ENCODE measurements around the gene RANBP9.

RANBP9 gene

GRCh38 chr6:13635948-13636658 lies 75.5 kb downstream of the RANBP9 start:
- no peak for DNase-seq (ENCODE audit: extremely low read depth, insufficient read length)
- no peaks in the 10 kb centered on the region for H3K27me3 ChIP-seq (replicated peaks; ENCODE audit: control insufficient read depth, insufficient read depth, low read length)
- no peaks in the 10 kb centered on the region; the same call in none of the 2 replicates for H3K36me3 ChIP-seq (ENCODE audit: control insufficient read depth, insufficient read depth, low read length)
- H3K4me3 ChIP-seq (replicated peaks; ENCODE audit: low read depth, low read length) = no peak overlapping the region
- no peak for TF ChIP-seq CTCF (IDR thresholded peaks at IDR 0.05; ENCODE audit: insufficient read depth, low read length, poor library complexity, severe bottlenecking)

GRCh38 chr6:13633343-13633742 lies 78.3 kb downstream of the RANBP9 start:
- H3K36me3 ChIP-seq (ENCODE audit: control insufficient read depth, insufficient read depth, low read length) = no peaks in the 10 kb centered on the region; the same call in none of the 2 replicates
- H3K27me3 ChIP-seq (replicated peaks; ENCODE audit: control insufficient read depth, insufficient read depth, low read length) = no peaks in the 10 kb centered on the region
- no peak for TF ChIP-seq CTCF (IDR thresholded peaks at IDR 0.05; ENCODE audit: insufficient read depth, low read length, poor library complexity, severe bottlenecking)
- H3K4me3 ChIP-seq (replicated peaks; ENCODE audit: low read depth, low read length) = no peak overlapping the region
- DNase-seq (ENCODE audit: extremely low read depth, insufficient read length) = no peak

- TF ChIP-seq CTCF (IDR thresholded peaks at IDR 0.05; ENCODE audit: insufficient read depth, low read length, poor library complexity, severe bottlenecking) = no peak
- H3K27me3 ChIP-seq (replicated peaks; ENCODE audit: control insufficient read depth, insufficient read depth, low read length) = no peaks in the 10 kb centered on the region
- no peak overlapping the region for H3K4me3 ChIP-seq (replicated peaks; ENCODE audit: low read depth, low read length)
- H3K36me3 ChIP-seq (ENCODE audit: control insufficient read depth, insufficient read depth, low read length) = peaks cover under 1% of the 10 kb centered on the region
- DNase-seq (ENCODE audit: extremely low read depth, insufficient read length) = no peak
These were observed 81.1 kb downstream of the RANBP9 start for GRCh38 chr6:13630499-13630898.

- DNase-seq (ENCODE audit: extremely low read depth, insufficient read length) = no peak
- H3K27me3 ChIP-seq (replicated peaks; ENCODE audit: control insufficient read depth, insufficient read depth, low read length) = no peaks in the 10 kb centered on the region
- peaks cover 1% of the 10 kb centered on the region for H3K36me3 ChIP-seq (ENCODE audit: control insufficient read depth, insufficient read depth, low read length)
- no peak overlapping the region for H3K4me3 ChIP-seq (replicated peaks; ENCODE audit: low read depth, low read length)
- no peak for TF ChIP-seq CTCF (IDR thresholded peaks at IDR 0.05; ENCODE audit: insufficient read depth, low read length, poor library complexity, severe bottlenecking)
These were observed 82.0 kb downstream of the RANBP9 start for GRCh38 chr6:13629459-13630116.

- peak; percentile 59 for TF ChIP-seq CTCF (IDR thresholded peaks at IDR 0.05; ENCODE audit: insufficient read depth, low read length, poor library complexity, severe bottlenecking)
- peaks cover 4% of the 10 kb centered on the region for H3K36me3 ChIP-seq (ENCODE audit: control insufficient read depth, insufficient read depth, low read length)
- no peak overlapping the region for H3K4me3 ChIP-seq (replicated peaks; ENCODE audit: low read depth, low read length)
- peak; percentile 16 for DNase-seq (ENCODE audit: extremely low read depth, insufficient read length)
- H3K27me3 ChIP-seq (replicated peaks; ENCODE audit: control insufficient read depth, insufficient read depth, low read length) = no peaks in the 10 kb centered on the region
These were observed 86.8 kb downstream of the RANBP9 start for GRCh38 chr6:13624871-13625288.
